GM21723 (cell line): Measurements from ENCODE around the gene CAMK1G.

Source experiments
- ATAC-seq: cut with Tn5 transposase; IDR thresholded peaks from one replicate; pipeline ENCODE4 v1.9.1; 2021; ENCODE audit warnings: mild to moderate bottlenecking, moderate library complexity; ENCODE audit not compliant: unreplicated experiment

Gene CAMK1G

DNA sequence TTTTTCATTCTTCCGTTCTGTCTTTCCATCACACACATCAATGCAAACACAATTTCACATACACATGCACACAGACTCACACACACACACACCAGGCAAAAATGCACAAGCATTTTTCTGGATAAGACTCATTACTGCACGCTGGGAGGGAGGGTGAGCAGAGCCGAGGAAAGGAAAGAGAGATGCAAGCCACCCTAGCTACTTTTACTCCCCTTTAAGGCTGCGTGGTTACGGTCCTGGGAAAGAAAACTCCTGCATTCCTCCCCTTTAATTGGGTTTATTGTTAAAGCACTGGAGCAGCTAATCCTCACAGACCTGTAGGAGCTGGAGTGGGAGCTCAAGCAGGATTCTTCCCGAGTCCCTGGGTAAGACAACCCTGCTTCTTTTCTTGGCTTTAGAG, at the start of gene CAMK1G:
Gene CAMK1G (plus strand): TSS at position 307 of the 400 bp plus-strand sequence. CDS start 11,270 bp downstream, outside the sequence.
- no peak for ATAC-seq

DNA sequence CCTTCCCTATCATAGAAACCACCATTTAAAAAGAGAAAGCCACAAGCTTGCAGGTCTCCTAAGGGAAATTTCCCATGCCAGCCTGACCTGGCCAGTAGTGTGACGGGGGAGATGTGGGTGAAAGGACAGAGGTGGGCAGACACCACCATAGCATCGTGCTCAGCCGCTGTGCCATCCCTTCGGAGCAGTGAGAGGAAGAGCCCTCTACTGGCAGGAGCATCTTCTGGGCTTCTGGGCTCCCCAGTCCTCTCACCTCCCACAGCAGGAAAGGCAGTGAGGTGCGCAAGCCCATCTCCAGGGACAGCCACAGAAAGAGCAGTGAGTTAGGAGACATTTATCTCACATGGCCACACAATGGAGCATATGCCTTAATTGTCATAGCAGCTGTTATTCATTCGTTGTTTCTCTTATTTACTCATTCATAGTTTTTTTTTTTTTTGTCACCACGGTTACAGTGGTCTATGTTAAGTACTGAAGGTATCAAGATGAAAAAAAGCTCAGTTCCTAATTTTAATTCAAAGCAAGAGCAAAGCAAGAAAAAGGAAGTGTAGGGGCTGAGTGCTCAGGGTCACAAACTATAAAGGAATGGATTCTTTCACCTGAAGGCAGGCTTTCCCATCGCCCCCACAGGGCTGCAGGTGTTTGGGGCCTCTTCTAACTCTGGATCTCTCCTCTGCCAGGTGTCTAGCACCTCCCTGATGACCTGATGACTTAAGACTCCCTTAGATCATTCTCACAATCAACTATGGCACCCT, 48.8 kb upstream of the CAMK1G start:
- ATAC-seq: no peak

DNA sequence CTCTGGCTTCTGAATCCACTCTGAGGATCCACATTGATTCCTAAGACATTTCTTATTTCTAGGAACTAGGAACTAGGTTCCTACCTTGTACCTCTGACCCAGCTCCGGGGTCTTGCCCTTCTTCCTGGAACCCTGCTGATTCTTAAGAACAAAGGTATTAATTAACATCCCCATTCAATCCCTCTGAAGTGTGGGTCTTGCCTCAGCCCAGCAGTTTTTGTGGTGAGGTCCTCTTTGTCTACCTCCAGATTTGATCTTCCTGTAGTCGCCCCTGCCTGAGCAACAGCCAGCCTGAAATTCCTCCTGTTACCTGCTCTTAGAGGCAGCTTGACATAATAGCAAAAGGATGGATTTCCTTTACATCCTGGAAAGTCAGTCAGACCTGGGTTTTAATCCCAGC, 46.7 kb upstream of the CAMK1G start:
- no peak for ATAC-seq

DNA sequence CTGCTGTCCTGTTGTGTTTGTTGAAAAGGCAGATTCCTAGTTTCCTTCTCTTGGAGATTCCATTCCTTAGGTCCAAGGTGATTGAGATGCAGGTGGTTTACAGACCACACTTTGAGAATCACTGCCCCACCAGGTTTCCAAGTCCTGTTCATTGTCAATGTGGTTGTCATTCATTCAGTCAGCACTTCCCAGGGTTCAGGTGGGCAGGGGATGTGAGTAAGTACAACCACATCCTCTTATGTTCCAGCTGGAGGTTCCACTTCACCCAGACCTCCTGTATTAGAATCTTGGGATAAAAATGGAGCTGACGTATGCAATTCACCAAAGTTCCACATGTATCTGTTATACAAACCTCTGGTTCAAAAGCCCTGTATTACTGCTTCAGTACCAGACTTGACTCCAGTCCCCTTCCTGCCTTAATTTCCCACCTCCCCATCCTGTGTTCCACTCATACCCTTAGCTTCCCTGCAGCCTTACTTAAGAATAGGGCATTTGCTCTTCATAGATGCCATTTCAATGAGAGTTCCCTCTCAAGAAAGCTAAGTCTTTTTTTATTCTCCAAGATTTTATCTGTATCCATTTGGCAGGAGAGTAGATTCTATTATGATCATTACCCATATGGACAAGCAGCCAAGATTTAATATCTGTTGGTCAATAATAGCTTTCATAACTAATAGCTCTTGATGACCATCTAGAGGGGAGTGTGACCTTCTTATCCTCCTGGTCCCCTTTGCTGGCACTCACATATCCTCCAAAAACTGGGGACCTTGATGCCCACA, 46.0 kb upstream of the CAMK1G start:
- ATAC-seq: no peak

DNA sequence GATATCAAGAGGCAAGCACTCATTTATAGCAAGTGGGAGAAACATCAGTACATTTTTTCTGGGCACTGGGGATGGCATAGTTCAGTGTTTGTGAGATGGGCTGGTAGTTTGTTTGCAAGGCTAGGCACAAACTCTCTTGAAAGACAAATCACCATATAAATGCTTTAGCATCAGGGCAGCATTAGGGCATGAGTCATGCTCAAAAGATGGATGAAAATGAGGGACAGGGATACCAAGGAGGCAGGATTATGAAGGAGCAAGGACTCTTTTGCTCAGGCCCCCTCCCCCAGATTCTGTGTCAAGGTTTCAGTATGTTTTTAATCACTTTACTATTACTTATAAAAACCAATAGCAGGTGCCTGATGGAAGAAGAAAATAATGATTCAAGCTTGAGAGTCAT, 43.9 kb upstream of the CAMK1G start:
- ATAC-seq: no peak

DNA sequence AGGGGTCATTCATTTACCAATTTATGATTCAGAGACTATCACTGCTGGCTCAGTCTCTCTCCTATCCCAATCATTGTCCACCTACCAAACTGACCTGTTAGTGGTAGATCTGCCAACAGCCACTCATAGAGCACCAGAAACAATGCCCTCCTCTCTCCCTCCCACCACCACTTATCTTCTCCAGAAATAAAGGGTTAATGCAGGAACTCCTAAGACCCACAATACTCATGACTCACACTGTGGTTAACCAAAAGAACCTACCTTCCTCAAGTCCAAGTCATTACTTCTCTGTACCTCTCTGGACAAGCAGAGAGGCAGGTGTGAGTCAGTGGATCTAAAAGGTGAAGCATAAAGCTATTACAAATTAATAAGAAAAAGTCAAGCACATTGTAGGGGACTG, 40.9 kb upstream of the CAMK1G start:
- no peak for ATAC-seq

DNA sequence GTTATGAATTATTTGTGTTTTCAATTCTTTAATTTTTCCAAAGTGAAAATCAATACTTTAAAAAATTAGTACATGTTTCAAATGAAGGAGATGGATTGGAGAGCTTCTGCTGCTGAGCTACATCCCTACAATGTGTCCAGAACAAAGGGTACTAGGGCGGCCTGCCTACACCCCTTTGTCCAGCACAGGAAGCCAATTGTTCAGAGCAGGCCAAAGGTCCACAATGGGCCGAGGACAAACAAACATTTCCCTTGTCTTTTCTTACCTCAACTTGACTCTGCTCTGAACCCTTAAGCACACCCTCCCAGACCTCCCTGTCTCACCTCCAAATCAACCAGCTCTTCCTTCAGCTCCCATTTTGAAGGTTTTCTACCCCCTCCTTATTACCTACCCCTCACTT, 39.4 kb upstream of the CAMK1G start:
- ATAC-seq: no peak

DNA sequence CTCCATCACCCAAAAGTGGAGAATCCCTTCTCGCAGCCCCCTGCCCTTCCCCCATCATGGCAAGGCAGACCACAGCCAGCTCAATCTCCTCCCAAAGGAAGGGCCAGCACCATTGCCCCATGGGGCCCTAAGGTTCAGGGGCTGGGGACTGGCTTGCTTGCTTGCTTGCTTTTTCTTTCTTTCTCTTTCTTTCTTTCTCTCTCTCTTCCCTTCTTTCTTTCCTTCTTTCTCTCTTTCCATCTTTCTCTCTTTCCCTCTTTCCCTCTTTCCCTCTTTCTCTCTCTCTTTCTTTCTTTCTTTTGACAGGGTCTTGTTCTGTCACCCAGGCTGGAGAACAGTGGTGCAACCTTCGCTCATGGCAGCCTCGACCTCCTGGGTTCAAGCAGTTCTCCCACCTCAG, 38.1 kb upstream of the CAMK1G start:
- no peak for ATAC-seq

DNA sequence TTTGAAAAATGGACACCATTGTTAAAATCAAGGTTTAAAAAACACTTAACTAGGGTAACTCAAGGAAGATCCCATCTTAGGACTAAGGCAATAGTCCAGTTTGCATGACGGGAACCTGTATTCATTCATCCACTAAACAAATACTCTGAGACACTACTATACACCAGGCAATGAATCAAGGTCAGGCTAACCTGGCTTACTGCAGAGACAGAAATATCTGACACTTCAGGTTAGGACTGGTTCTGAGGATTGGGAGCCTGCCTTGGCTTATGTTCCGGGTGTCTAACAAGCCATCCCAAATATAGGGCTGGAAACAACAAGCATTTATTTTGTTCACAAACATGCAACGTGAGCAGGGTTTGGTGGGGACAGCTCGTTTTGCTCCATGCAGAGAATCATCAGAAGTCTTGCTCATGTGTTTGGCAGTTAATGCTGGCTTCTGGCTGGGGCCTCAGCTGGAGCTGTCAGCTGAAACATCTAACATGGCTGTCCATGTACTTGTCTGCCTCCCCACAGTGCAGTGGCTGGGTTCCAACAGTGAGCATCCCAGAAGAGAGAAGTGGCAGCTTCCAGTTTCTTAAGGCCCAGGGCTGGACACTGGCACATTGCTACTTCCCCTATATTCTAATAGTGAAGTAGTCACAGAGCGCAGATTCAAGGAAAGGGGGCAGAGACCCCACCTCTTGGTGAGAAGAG, 37.0 kb upstream of the CAMK1G start:
- ATAC-seq: no peak

DNA sequence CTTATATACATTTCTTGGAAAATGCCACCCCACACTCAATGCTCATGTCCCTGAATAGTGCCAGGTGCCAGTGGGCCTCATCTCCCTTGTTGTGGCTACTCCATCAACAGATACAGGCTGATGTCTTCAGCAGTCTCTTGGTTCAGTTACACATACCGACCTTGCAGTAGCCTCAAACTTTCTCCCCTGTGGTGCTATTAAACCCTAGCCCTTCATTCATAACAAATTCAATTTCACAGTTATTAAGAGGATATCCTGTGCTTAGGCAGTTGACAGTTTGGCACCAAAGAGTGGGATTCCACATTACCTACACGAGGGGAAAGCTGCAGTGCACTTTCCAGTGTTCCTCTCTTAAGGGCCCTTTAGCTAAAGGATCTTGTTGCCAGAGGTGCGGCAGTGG, 35.9 kb upstream of the CAMK1G start:
- ATAC-seq: no peak

DNA sequence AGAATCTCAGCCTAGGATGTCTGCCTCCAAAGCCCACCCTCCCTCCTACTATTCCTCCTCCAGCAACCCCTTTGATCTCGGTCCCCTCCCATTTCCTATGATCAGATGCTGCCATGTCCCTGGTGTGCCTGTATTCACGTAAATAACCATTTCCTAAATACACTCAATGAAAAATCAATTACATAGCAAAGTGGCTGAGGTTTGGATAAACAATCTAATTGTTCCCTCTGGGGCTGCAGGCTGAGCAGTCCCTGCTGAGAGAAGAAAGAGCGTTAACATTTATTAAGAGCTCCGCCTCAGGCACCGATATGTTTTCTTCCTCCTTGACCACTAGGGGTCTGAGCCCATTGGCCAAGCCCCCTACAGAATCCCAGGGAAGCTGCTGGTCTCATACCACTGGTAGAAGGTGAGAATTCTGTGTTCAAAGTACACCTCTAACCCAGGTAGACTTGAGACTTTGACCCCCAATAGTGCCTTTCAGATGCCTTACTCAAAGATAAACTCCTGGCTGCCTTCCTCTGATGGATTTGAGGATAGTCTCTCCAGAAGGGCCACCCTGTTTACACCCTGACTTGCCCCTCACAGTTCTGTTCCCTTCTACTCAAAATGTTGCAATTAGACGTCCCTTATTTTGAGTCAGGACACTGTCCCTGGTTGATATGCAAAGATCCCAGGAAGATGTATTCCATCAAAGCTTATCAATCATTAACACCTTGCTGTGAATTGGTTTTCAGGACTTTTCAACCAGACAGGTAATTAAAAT, 33.9 kb upstream of the CAMK1G start:
- no peak for ATAC-seq

DNA sequence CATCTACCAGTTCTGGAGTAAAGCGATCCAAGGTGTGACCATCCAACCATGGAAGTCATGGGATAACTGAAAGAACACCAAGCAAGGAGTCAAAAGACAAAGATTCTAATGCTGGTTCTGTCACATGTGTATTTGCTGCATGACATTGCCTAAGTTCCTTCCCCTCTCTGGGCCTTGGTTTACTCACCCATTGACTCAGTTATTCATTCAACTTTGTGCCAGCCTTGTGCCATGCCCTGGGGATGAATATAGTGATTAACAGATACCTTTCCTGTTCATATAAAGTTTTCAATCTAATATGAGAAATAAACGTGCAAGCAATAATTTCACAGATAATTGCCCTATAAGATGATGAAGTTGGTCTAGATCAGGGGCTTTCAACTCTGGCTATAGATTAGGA, 33.0 kb upstream of the CAMK1G start:
- ATAC-seq: no peak

DNA sequence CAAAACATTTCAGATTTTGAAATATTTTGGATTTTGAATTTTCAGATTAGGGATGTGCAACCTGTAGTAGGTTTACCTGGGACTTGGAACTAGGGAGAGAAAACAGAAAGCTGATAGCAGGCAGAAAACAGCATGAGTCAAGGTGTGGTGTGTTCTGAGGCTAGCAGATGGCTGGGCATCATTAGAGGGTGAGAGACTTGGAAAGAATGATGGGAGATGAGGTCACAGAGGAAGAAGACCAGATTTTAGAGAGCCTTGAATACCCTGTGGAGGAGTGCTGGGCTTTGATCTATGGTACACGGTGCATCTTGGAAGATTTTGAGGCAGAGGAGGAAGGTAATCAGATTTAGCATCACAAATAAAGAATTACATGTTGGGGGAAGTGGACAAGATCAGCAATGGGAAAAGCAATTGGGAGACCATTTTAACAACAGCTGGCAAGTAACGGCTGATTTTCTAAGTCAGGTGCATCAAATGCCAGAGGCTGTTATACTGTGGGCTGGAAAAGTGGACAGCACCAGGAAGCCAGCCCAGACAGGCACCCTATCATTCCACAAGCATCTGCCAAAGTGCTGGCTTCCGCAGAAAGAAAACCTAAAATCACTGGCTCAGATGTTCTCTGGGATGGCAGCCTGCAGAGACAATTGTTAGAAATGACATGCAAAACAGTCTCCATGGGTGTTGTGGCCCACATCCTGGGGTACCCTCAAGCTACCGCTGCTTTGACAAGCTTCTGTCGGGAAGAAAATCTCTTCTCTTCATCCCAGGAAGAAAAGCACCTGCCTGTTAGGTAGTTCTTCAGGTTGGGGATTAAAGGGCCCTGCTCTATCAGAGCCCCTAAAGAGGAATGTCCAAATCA, 30.9 kb upstream of the CAMK1G start:
- ATAC-seq: no peak

DNA sequence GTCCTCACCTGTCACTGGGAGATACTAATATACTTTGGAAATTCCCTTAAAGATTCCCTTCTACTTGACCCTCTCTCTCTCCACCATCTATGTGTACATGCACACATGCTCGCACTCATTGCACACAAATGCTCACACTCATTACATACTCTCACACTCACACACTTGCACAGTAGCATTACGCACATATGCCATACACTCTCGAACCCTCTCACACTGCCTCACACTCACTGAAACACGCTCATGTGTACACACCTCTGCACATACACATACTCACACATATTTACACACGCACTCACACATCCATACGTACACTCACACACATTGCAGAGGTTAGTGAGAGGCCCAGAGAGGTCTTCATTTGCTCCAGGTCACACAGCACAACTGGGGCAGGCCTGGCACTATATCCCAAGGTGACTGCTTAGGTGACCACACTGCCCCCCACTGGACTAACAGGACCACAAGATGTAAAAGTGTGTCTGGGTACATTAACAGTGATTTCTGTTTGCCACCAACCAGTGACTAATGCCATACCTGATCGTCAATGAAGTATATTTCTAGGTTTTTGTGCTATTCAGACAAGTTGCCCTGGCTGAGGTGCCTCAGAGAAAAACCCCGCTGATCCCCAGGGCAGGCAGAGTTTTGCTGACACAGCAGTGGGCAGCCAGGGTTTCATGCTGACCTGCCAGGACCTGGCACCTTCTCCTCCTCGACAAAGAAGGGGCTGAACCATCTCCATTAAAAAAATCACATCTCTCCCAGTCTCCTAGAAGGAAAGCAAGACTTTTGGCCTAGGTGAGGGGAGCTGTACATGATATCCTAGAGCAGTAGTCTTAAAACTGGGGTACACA, 28.5 kb upstream of the CAMK1G start:
- ATAC-seq: no peak

DNA sequence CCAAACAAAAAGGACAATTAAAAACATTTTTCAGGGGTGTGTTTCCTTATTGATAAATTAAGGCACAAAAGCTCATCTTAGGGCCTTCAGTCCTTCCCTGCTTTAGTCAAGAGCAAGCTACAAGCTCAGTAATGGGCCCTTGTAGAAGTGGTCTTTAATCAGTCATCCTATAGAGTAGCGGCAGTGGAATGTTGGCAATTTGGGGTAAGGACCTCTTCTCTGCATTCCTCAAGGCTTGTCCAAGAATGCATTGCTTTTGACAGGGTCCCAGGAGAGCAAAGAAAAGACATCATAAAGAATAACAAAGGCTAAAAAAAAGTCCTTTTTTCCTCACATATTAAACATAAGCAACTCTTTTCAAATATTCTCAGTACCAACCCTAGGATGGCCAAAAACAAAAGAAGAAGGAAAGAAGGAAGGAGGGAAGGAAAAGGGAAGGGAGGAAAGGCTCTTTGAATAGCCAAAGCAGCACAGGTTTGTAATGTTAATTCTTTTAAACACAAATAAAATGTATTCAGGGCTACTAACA, 27.3 kb upstream of the CAMK1G start:
- no peak for ATAC-seq

DNA sequence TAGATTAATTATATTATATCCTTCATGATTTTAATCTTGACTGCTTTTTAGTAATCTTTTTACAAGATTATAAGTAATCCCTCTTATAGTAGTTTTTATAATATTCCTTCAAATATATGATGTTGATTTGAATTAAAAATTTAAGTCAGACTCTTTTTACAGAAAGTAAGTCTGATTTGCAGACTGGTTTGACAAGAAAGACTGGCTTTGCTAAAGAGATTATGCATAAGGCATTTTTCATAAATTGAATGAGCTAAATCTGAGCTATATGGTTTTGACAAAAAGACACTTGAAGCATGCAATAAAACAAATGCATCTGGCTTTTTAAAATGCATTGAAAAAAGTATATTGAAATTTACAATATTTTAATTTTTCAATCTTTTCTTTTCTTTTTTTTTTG, 26.3 kb upstream of the CAMK1G start:
- no peak for ATAC-seq

DNA sequence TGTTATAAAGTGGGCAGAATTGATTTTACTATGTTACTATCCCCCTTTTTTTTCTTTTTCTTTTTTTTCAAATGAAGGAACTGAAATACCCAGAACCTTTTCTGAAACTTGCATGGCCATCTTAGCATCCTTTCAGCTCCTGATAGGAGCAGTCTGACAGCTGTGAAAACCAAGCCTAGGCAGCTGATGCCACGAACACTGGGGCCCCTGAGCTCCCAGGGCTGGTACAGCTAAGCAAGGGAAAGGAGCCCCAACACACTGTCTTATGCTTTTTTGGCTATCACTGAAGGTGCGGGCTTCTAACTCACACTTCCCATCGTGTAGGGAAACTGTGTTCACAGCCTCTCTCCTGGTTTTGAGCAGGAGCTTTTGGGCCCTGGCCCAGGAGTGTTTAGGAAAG, 23.0 kb upstream of the CAMK1G start:
- no peak for ATAC-seq

DNA sequence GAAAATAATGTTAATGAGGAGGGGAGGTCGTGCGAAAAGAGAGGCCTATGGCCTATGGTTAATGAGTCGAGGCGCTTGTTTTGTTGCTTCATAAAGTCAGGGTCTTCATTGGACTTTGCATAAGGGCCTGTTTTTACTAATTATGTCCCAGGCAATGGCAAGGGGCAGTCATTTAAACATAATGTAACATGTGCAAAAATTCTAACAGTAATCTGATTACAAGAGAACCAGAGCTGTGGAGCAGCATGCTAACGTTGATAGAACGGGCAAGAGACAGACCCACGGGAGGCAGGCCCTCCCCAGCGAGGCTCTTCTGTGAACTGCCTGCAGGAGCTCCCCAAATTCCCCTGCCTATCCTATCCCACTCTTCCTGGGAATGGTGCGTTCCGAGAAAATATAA, 22.6 kb upstream of the CAMK1G start:
- no peak for ATAC-seq

DNA sequence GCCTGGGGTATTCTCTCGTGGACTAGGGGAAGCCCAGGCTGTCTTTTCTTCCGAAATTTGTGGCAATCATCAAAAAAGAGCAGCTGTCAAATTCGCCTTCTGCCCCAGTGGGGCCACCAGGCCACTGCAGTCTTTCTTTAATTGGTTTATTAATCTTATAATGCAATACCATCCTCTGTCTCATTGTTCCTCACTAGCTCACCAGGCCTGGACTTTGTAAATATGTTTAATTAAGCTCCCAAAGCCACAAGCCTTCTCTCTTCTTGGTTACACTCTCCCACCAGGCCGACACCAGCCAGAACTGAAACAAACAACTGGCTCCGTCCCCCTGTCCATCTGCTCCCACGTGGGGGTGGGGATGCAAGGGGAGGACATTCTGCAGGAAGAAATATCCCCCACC, 22.0 kb upstream of the CAMK1G start:
- no peak for ATAC-seq
